ENCODE results near the gene NDUFS2. TPM values are rescaled to one million over a fixed set of nuclear protein-coding genes. Genes with fewer than 3 reads are reported as not detected.

NDUFS2 gene
- 179 and 197 TPM in 2 replicates for total RNA-seq (2014; rRNA removed; shearing (Covaris generic))

DNA sequence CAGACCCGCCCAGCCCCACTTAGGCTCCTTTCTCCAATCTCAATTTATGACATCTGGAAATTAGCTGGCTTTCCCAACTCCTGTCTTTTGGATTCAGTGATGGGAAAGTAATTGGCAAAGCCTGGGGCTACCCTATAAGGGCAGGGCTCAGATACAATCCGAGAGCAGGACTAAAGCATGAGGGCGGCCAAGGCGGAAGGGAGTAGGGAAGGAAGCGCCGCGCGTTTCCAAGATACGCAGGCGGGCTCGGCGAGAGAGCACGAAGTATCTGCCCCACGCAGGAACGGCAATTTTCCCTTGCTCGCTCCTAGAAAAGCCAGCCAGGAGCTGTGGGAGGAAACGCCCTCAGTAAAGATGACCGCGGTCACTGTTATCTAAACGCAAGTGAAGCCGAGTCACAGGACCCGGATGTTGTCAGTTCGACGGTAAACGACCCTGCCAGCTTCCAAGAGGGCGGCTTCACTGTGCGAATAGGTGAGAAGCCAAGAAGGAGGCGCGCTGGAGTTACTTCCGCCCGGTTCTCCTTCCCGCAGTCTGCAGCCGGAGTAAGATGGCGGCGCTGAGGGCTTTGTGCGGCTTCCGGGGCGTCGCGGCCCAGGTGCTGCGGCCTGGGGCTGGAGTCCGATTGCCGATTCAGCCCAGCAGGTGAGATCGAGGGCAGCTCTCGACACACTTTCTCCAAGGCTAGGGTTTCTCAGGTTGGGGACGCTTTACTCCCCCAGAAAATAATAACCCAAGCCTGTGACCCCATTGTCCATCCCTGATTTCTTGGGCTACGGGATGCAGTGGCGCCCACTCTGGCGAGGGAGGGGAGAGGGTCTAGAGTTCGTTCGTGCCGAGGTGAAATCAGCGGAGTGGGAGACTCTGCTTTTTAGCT, at the start of gene NDUFS2:
Gene NDUFS2 (plus strand): TSS at position 532 of the 877 bp plus-strand sequence. CDS start 19 bp downstream, at position 551.
- peak; percentile 99 for DNase-seq (ENCODE audit: low spot score)

DNA sequence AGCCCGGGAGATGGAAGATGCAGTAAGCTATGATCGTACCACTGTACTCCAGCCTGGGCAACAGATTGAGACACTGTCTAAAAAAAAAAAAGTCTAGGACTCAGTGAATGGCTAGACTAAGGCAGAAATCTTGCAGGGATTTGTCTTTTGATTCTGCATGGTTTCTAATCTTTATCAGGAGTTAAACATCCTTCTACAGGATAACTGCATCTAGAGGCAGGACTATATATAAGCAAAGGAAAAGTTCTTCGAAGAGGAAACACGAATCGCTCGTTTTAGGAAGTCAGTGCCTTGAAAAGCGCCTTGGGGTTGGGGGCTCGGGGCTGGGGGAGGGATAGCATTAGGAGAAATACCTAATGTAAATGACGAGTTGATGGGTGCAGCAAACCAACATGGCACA, 49.0 kb upstream of the NDUFS2 start:
- DNase-seq (ENCODE audit: low spot score) = no peak

DNA sequence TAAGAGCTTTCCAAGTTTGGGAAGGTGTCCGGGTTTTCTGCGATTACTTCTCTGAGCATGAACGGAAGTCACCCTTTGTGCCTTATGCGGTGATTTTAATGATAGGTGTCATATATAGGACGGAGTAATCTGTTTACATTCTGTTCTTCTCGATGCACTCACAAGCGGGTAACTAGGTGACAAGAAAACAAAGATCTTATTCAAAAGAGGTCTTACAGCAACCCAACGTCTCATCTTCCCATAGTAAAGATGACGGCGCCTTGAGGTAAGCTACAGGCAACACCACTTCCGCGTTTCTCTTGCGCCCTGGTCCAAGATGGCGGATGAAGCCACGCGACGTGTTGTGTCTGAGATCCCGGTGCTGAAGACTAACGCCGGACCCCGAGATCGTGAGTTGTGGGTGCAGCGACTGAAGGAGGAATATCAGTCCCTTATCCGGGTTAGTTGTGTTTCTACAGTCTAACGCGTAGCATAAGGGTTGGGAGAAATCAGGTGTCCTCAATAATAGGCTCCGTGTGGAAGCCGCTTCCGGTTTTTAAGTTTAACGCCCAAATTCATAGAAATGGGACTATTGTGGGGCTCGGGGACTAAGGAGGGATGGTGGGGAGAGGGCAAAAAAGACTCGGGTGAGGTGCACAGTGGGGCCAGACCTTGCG, 48.4 kb upstream of the NDUFS2 start, which contains the start of gene UFC1:
Gene UFC1 (plus strand): TSS at position 297 of the 656 bp plus-strand sequence. CDS start 20 bp downstream, at position 317.
- DNase-seq (ENCODE audit: low spot score) = peak; percentile 89

DNA sequence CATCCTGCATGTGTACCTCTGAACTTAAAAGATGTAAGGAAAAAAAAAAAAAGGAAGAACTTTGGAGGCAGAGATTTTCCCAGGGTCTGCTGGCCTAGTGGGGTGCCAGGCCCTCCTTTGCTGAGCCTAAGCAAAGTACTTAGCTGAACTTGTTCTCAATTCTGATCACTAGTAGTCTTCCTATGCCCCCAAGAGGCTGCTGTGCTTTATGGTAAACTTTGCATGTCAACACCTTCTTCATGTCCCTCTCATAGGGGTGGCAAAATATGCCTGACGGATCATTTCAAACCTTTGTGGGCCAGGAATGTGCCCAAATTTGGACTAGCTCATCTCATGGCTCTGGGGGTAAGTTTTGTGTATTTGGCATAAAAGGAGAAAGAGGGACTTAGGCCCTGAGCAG, 44.3 kb upstream of the NDUFS2 start:
- DNase-seq (ENCODE audit: low spot score) = no peak

DNA sequence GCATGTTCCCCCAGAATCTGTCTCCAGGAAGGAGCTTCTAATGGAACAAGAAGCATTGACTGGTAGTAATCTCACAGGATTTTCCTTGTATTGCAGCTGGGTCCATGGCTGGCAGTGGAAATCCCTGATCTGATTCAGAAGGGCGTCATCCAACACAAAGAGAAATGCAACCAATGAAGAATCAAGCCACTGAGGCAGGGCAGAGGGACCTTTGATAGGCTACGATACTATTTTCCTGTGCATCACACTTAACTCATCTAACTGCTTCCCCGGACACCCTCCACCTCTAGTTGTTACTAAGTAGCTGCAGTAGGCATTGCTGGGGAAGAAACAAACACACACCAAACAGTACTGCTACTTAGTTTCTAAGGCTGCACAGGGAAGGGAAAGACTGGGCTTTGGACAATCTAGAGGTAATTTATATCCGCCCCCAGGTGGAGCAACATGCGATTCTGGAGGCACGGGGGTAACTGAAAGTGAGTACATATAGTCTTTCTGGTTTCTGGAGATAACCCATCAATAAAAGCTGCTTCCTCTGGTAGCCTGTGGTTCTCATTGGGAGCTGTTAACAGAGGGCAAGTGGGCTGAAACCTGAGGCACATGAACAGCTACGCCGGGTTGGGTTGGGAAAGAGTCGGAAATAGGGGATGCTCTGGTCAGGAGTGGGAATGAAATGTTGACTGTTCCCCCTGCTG, 43.7 kb upstream of the NDUFS2 start:
- no peak for DNase-seq (ENCODE audit: low spot score)

DNA sequence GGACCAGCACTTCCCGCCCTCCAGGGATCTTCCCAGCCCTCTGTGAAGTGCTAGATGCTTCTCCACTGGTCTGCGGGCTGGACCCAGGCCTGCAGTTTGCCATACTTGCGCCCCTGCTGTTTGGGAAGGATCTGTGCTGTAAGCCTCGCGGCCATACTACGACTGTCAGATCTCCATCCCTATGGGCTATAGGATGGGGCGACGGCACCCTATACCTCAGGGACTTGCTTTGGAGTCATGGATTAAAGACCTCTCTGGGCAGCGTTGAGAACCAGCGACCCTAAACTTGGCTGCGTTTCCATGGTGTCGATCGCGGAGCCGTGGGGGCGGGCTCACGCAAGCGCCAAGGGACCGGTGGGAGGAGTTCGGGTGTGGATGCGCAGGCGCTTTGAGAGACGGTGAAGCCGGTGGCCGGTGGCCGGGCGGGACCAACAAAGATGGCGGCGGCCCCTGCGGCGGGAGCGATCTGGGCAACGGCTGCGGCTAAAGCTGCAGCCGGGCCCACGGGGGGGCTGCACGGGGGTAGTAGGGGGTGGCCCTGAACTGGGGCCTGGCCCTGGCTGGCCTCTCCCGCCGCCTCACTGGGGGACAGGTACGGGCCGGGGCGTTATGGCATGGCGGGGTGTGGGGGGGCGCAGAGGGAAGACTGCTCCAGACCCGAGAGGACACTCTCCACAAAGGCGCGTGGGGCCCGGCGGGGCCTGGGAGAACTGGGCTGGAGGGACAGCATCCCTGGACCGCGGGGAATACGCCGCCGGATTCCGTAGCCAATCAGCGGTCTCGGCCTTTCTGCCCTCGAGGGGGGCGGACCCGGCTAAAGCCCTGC, 42.9 kb upstream of the NDUFS2 start, which contains the start of gene USP21:
Gene USP21 (plus strand): TSS at position 414 of the 826 bp plus-strand sequence. CDS start 1,141 bp downstream, outside the sequence.
- DNase-seq (ENCODE audit: low spot score) = peak; percentile 81

DNA sequence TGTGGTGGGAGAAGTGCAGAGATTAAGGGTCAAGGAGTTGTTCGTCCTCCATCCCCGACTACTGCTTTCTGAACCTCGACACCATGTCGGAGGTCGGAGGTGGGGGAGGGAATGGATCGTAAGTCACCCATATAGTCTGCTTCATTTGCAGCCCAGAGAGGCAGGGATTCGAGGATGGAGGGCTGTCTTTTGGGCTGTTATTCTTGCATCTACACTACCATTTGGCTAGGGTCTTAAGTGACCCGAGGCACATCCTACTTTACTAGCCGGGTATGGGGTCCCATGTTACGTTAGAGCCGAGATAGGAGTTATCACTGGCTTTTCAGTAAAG, 42.3 kb upstream of the NDUFS2 start:
- DNase-seq (ENCODE audit: low spot score) = peak; percentile 18

DNA sequence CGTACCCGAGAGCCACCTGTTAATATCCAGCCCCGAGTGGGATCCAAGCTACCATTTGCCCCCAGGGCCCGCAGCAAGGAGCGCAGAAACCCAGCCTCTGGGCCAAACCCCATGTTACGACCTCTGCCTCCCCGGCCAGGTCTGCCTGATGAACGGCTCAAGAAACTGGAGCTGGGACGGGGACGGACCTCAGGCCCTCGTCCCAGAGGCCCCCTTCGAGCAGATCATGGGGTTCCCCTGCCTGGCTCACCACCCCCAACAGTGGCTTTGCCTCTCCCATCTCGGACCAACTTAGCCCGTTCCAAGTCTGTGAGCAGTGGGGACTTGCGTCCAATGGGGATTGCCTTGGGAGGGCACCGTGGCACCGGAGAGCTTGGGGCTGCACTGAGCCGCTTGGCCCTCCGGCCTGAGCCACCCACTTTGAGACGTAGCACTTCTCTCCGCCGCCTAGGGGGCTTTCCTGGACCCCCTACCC, 41.5 kb upstream of the NDUFS2 start:
- no peak for DNase-seq (ENCODE audit: low spot score)

DNA sequence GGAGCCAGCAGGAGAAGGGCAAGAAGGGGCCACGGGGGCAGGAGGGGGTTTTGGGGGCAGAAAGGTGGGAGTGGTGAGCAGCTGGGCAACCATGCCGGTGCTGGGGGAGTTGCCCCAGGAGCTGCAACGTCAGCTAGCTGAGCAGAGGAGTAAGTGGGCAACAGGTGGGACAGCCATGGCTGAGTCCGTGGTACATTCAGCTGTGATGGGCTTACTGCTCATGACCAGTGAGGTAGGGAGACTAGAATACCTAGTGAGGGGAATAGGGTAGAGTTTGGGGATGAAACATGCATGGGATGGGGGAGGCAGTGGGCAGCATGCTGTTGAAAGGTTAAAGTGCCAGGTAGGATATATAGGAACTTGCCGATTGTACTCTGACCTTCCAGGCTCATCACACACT, 40.5 kb upstream of the NDUFS2 start:
- DNase-seq (ENCODE audit: low spot score) = no peak

DNA sequence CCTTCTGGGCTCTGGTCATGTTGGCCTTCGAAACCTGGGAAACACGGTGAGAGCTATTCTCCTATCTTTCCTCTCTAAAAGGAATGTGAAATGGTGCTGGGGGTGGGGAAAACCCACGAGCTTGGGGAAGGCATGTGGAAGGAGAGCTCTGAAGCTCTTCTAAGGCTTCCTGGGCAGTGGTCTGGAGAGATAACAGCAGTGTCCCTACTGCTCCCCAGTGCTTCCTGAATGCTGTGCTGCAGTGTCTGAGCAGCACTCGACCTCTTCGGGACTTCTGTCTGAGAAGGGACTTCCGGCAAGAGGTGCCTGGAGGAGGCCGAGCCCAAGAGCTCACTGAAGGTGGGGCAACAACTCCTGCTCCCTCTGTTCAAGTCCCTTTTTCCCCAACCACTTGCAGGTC, 40.1 kb upstream of the NDUFS2 start:
- no peak for DNase-seq (ENCODE audit: low spot score)

DNA sequence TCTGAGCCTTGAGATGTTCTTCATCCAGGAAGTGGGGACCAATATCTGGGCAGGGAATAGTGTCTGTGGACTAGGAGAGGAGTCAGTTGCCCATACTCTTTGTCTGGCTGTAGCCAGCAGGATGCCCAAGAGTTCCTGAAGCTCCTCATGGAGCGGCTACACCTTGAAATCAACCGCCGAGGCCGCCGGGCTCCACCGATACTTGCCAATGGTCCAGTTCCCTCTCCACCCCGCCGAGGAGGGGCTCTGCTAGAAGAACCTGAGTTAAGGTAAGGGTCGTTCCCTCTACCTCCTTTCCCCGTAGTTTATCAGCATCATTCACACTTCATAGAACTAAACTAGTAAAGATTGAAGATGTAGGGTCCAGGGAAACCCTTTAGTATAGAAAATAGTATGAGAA, 39.4 kb upstream of the NDUFS2 start:
- DNase-seq (ENCODE audit: low spot score) = no peak

DNA sequence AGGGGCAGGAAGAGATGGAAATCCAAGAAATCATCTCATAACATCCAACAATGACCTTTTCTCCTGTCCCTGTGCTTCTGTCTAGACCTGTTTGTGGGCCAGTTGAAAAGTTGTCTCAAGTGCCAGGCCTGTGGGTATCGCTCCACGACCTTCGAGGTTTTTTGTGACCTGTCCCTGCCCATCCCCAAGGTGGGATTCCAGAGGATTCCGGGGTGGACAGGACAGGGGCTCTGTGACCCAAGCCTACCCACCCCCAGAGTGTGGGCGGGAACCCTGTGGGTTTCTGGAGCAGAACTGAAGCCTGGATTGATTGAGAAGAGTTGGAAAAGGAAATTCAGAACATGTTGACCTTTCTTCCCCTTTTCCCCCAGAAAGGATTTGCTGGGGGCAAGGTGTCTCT, 38.4 kb upstream of the NDUFS2 start:
- no peak for DNase-seq (ENCODE audit: low spot score)

DNA sequence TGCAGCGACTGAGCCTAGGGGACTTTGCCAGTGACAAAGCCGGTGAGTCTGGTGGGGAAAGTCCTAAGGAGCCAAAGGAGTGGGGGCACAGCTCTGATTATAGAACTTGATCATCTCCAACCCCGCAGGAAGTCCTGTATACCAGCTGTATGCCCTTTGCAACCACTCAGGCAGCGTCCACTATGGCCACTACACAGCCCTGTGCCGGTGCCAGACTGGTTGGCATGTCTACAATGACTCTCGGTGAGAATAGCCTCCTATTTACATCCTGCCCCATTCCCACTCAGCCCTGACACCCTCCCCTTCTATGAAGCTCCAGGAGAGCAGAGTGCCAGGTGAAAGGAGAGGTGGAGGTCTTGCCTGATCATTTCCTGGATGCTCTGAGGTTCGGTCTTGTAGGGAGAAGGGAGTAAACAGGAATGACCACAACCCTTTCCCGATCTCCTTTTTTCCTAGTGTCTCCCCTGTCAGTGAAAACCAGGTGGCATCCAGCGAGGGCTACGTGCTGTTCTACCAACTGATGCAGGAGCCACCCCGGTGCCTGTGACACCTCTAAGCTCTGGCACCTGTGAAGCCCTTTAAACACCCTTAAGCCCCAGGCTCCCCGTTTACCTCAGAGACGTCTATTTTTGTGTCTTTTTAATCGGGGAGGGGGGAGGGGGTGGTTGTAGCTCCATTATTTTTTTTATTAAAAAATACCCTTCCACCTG, 37.1 kb upstream of the NDUFS2 start:
- DNase-seq (ENCODE audit: low spot score) = no peak

DNA sequence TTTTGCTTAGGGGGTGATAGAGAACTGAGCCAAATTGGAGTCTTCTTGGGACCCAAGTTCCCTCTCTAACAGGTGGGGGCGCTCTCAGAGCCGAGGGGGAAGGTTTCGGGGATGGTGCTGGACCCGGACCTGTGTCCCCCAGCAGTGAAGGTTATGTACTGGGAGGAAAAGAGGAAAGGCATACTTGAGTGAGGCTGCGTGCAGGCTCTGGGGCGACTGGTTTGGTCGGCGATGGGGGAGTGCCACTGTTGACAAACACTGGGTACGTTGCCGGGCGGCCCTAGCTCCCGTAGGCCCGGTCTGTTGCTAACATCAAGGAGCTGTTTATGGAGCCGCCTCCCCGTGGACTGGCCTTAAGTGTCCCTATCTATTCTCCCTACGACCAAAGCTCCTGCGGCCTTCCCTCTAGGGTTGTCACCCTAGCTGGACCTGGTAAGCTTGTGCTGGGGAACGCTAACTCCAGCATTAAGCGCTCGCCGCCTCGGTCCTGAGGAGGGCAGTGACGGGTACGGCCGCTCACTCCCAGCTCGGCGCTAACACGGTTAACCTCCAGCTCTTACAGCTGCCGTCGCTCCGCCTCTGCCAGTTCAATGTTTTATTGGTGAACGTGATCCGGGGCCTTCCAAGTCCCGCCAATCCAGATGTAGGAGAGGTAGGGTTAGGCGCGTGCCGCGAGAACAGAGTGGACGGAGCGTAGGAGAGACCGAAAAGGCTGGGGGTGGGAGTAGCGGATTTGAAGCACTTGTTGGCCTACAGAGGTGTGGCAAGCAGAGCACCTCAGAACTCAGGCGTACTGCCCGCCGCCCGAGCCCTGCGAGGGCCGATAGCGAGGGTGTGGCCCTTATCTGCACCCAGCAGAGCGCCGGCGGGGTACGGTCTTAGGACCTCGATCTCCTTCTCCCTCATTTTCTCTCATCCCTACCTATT, 36.2 kb upstream of the NDUFS2 start, which contains the start of gene PPOX:
Gene PPOX (plus strand): TSS at position 685 of the 927 bp plus-strand sequence. CDS start 422 bp downstream, outside the sequence.
- DNase-seq (ENCODE audit: low spot score) = peak; percentile 99

DNA sequence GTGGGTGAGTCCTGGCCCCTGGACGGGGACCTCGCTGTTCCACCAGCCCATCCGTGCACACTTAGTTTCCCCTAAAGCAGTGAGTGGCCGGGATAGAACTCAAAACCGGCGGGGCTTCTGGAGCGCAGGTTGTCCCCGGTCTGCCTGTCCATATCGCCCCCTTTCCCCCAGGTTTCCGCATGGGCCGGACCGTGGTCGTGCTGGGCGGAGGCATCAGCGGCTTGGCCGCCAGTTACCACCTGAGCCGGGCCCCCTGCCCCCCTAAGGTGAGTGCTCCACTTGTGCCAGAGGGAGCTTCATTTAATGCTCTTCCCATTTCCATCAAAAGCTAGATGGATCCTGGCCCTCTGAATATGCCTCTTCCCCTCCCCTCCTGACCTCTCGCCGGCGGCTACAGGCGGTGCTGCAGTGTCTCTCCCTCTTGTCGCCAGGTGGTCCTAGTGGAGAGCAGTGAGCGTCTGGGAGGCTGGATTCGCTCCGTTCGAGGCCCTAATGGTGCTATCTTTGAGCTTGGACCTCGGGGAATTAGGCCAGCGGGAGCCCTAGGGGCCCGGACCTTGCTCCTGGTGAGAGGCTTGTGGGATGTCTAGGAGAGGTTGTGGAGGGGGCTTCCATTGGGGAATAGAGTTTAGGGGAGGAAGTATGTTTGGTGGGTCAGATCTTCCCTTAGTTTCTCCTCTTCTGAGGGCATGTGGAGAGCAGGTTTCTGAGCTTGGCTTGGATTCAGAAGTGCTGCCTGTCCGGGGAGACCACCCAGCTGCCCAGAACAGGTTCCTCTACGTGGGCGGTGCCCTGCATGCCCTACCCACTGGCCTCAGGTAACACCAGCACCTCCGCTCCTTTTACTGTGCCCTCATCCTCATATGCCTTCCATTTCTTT, 35.3 kb upstream of the NDUFS2 start:
- DNase-seq (ENCODE audit: low spot score) = peak; percentile 22

DNA sequence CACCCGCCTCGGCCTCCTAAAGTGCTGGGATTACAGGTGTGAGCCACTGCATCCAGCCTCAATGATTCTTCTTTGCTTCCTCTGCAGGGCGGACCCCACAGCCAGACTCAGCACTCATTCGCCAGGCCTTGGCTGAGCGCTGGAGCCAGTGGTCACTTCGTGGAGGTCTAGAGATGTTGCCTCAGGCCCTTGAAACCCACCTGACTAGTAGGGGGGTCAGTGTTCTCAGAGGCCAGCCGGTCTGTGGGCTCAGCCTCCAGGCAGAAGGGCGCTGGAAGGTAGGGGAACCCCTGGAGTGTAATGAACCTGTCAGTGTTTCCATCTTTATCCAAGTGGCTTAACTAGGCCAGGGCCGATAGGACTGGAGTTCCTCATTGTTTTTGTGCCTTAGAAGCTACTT, 33.3 kb upstream of the NDUFS2 start:
- no peak for DNase-seq (ENCODE audit: low spot score)

DNA sequence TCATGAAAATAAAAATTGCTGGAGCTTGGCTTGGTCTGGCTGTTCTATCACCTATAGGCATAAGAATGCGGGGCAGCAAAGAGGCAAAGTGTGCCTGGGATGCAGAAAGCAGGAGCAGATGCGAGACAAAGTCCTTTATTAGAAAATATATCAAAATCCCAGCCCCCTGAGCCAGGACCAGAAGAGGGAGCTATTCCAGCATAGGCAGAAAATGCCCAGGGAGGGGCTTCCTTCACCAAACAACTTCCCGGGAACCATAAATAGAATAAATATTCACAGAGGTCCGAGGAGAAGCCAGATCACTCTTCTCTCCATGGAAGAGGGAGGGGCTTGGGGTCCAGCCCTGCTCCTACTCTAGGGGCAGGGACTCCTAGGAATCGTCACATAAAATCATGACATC, 31.0 kb upstream of the NDUFS2 start:
- no peak for DNase-seq (ENCODE audit: low spot score)

DNA sequence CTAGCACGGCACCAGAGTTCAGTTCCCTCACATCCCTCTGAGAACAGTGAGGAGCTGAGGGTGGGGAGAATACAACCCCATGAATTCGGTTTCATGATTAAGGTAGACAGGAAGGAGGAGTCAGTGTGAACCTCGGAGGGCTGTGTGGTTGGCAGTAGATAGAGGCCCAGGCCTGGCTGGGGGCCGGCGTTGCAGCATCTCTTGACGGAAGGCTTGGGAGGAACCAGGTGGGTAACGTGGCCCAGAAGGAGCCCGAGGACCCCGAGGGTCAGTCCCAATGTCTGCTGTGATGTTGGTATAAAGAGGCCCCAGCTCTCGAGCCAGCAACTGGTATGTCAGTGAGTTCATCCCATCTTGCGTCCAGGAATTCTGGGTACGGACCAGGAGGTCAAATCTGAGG, 30.5 kb upstream of the NDUFS2 start:
- no peak for DNase-seq (ENCODE audit: low spot score)

Measured in A172 (cell line).